Activated CD4-positive, alpha-beta memory T cell treated with anti-CD3 and anti-CD28 coated beads for 36 hours (primary cell): ENCODE data around the gene TP53BP1. TPM values are rescaled to one million over a fixed set of nuclear protein-coding genes. Genes with fewer than 3 reads are reported as not detected.

Source experiments
- CTCF ChIA-PET: fragments of 350-600 bp; sonication (Branson Sonifier 250); formaldehyde crosslinking; loops from one replicate; lab custom pipeline; 2021; ENCODE audit warnings: antibody characterized with exemption, inconsistent platforms; lab: Charles Lee
- POLR2A ChIA-PET: fragments of 350-600 bp; sonication (Branson Sonifier 250); formaldehyde crosslinking; loops from one replicate; lab custom pipeline; 2021; ENCODE audit warnings: antibody characterized with exemption; lab: Charles Lee
- DNase-seq: peaks from one replicate; pipeline ENCODE4 v3.0.0-alpha.2; 2020
- H3K27ac Mint-ChIP-seq: one replicate; pipeline ENCODE4 v1.8.0; 2021; ENCODE audit warnings: mixed read lengths
- H3K27me3 Mint-ChIP-seq: one replicate; pipeline ENCODE4 v1.8.0; 2021; ENCODE audit warnings: mixed read lengths
- H3K36me3 Mint-ChIP-seq: one replicate; pipeline ENCODE4 v1.8.0; 2021; ENCODE audit warnings: mixed read lengths
- H3K4me1 Mint-ChIP-seq: one replicate; pipeline ENCODE4 v1.8.0; 2021; ENCODE audit warnings: low read depth, mixed read lengths
- H3K4me3 Mint-ChIP-seq: one replicate; pipeline ENCODE4 v1.8.0; 2021; ENCODE audit warnings: mild to moderate bottlenecking, mixed read lengths
- H3K9me3 Mint-ChIP-seq: one replicate; pipeline ENCODE4 v1.8.0; 2021; ENCODE audit warnings: mixed read lengths
- intact Hi-C: fragments of 100-400 bp; cut with micrococcal nuclease; formaldehyde crosslinking; loops from one replicate; pipeline ENCODE4 v1.15.1; 2023
- total RNA-seq, 2 experiments: library from RNA; stranded (reverse); gene quantifications; one replicate each; pipeline ENCODE4 v1.2.3, GENCODE V29; 2021

Gene TP53BP1
- total RNA-seq, 2 experiments from 2014 or later, result 26.4 to 32.0 TPM

- Mint-ChIP-seq H3K4me3 (no peak overlapping the region), H3K27me3 (no peaks in the 10 kb centered on the region), H3K9me3 (no peaks in the 10 kb centered on the region), H3K4me1 (peaks cover 7% of the 10 kb centered on the region), H3K36me3 (no peaks in the 10 kb centered on the region), H3K27ac (no peak overlapping the region)
- ChIA-PET POLR2A (no interaction called here), CTCF (interaction anchor here (2.8 kb wide), 1 partner anchor 13 kb away, joined by 9 read pairs; no protein-coding TSS in a partner anchor)
- intact Hi-C loops, result no loop called here
- no peak for DNase-seq
Observed at GRCh38 chr15:43527802-43528541, 35.0 kb upstream of the TP53BP1 start.

- POLR2A ChIA-PET, result no interaction called here
- H3K27me3 Mint-ChIP-seq, result no peaks in the 10 kb centered on the region
- H3K9me3 Mint-ChIP-seq, result no peaks in the 10 kb centered on the region
- intact Hi-C loops, result no loop called here
- H3K4me1 Mint-ChIP-seq, result peaks cover 7% of the 10 kb centered on the region
- H3K4me3 Mint-ChIP-seq, result no peak overlapping the region
- H3K27ac Mint-ChIP-seq, result no peak overlapping the region
- DNase-seq, result no peak
- CTCF ChIA-PET, result interaction anchor here (2.8 kb wide), 1 partner anchor 13 kb away, joined by 9 read pairs; no protein-coding TSS in a partner anchor
- H3K36me3 Mint-ChIP-seq, result no peaks in the 10 kb centered on the region
Observed at GRCh38 chr15:43527016-43527801, 34.3 kb upstream of the TP53BP1 start.

- POLR2A ChIA-PET, result no interaction called here
- intact Hi-C loops, result no loop called here
- Mint-ChIP-seq H3K36me3 (no peaks in the 10 kb centered on the region), H3K4me3 (no peak overlapping the region), H3K4me1 (peaks cover 7% of the 10 kb centered on the region), H3K9me3 (no peaks in the 10 kb centered on the region), H3K27me3 (no peaks in the 10 kb centered on the region), H3K27ac (no peak overlapping the region)
- no peak for DNase-seq
- CTCF ChIA-PET, result no interaction called here
Observed at GRCh38 chr15:43526261-43526930, 33.4 kb upstream of the TP53BP1 start.

- H3K4me1 Mint-ChIP-seq, result peaks cover 7% of the 10 kb centered on the region
- CTCF ChIA-PET, result interaction anchor here (1.1 kb wide), 1 partner anchor 11 kb away, joined by 4 read pairs; no protein-coding TSS in a partner anchor
- no peaks in the 10 kb centered on the region for H3K27me3 Mint-ChIP-seq
Observed at GRCh38 chr15:43525131-43525530, 32.2 kb upstream of the TP53BP1 start.

GRCh38 chr15:43524254-43524845, 31.4 kb upstream of the TP53BP1 start:
- no peak overlapping the region for H3K27ac Mint-ChIP-seq
- H3K4me3 Mint-ChIP-seq, result no peak overlapping the region
- intact Hi-C loops, result no loop called here
- H3K9me3 Mint-ChIP-seq, result no peaks in the 10 kb centered on the region
- H3K4me1 Mint-ChIP-seq, result peaks cover 7% of the 10 kb centered on the region
- DNase-seq, result no peak
- CTCF ChIA-PET, result interaction anchor here (1.1 kb wide), 1 partner anchor 10 kb away, joined by 4 read pairs; no protein-coding TSS in a partner anchor
- no peaks in the 10 kb centered on the region for H3K36me3 Mint-ChIP-seq
- no peaks in the 10 kb centered on the region for H3K27me3 Mint-ChIP-seq
- POLR2A ChIA-PET, result no interaction called here

More at GRCh38 chr15:43525131-43525530, 32.2 kb upstream of the TP53BP1 start:
- Mint-ChIP-seq H3K4me3 (no peak overlapping the region), H3K36me3 (no peaks in the 10 kb centered on the region), H3K27ac (no peak overlapping the region), H3K9me3 (no peaks in the 10 kb centered on the region)
- no peak for DNase-seq
- intact Hi-C loops, result no loop called here
- POLR2A ChIA-PET, result no interaction called here

- CTCF ChIA-PET, result interaction anchor here (1.9 kb wide), 1 partner anchor 9 kb away, joined by 11 read pairs; no protein-coding TSS in a partner anchor
- Mint-ChIP-seq H3K9me3 (no peaks in the 10 kb centered on the region), H3K27ac (no peak overlapping the region), H3K4me3 (no peak overlapping the region), H3K36me3 (no peaks in the 10 kb centered on the region), H3K27me3 (peaks cover 1% of the 10 kb centered on the region), H3K4me1 (peaks cover 7% of the 10 kb centered on the region)
- DNase-seq, result no peak
- POLR2A ChIA-PET, result no interaction called here
- intact Hi-C loops, result no loop called here
Observed at GRCh38 chr15:43523646-43524045, 30.7 kb upstream of the TP53BP1 start.

GRCh38 chr15:43522247-43522646, 29.3 kb upstream of the TP53BP1 start:
- intact Hi-C loops, result no loop called here
- Mint-ChIP-seq H3K27me3 (peaks cover 11% of the 10 kb centered on the region), H3K4me3 (no peak overlapping the region), H3K36me3 (no peaks in the 10 kb centered on the region), H3K9me3 (no peaks in the 10 kb centered on the region), H3K4me1 (peaks cover 8% of the 10 kb centered on the region), H3K27ac (no peak overlapping the region)
- no peak for DNase-seq
- POLR2A ChIA-PET, result no interaction called here
- CTCF ChIA-PET, result interaction anchor here (0.7 to 1.9 kb wide), 3 partner anchors 8 to 81 kb away, joined by 3 to 11 read pairs (median 3); no protein-coding TSS in a partner anchor

- intact Hi-C loops, result no loop called here
- Mint-ChIP-seq H3K4me3 (no peak overlapping the region), H3K27ac (no peak overlapping the region), H3K4me1 (peaks cover 8% of the 10 kb centered on the region), H3K36me3 (no peaks in the 10 kb centered on the region), H3K9me3 (no peaks in the 10 kb centered on the region), H3K27me3 (peaks cover 16% of the 10 kb centered on the region)
- no peak for DNase-seq
- ChIA-PET CTCF (no interaction called here), POLR2A (no interaction called here)
Observed at GRCh38 chr15:43521419-43521818, 28.5 kb upstream of the TP53BP1 start.

GRCh38 chr15:43520138-43520537, 27.2 kb upstream of the TP53BP1 start:
- ChIA-PET POLR2A (no interaction called here), CTCF (no interaction called here)
- Mint-ChIP-seq H3K9me3 (no peaks in the 10 kb centered on the region), H3K36me3 (no peaks in the 10 kb centered on the region), H3K4me1 (peaks cover 6% of the 10 kb centered on the region), H3K27ac (no peak overlapping the region), H3K4me3 (no peak overlapping the region), H3K27me3 (peaks cover 16% of the 10 kb centered on the region)
- intact Hi-C loops, result no loop called here
- DNase-seq, result no peak

- peaks cover 16% of the 10 kb centered on the region for H3K27me3 Mint-ChIP-seq
- H3K4me3 Mint-ChIP-seq, result no peak overlapping the region
- H3K9me3 Mint-ChIP-seq, result no peaks in the 10 kb centered on the region
- intact Hi-C loops, result loop anchor here (10.0 kb wide), 2 partner anchors 144 to 226 kb away; partner anchors contain the start of genes PDIA3, TUBGCP4 and ZSCAN29
- ChIA-PET CTCF (no interaction called here), POLR2A (no interaction called here)
- no peak for DNase-seq
- no peak overlapping the region for H3K27ac Mint-ChIP-seq
- peaks cover 7% of the 10 kb centered on the region for H3K4me1 Mint-ChIP-seq
- H3K36me3 Mint-ChIP-seq, result no peaks in the 10 kb centered on the region
Observed at GRCh38 chr15:43519196-43519595, 26.2 kb upstream of the TP53BP1 start.

- CTCF ChIA-PET, result no interaction called here
- POLR2A ChIA-PET, result no interaction called here
Observed at GRCh38 chr15:43518197-43518761, 25.3 kb upstream of the TP53BP1 start.

More at GRCh38 chr15:43518197-43518761, 25.3 kb upstream of the TP53BP1 start:
- Mint-ChIP-seq H3K27ac (no peak overlapping the region), H3K9me3 (no peaks in the 10 kb centered on the region), H3K4me1 (peaks cover 16% of the 10 kb centered on the region), H3K27me3 (peaks cover 16% of the 10 kb centered on the region), H3K4me3 (peak overlapping the region; percentile 27), H3K36me3 (no peaks in the 10 kb centered on the region)
- DNase-seq, result no peak
- intact Hi-C loops, result loop anchor here (10.0 kb wide), 2 partner anchors 143 to 227 kb away; partner anchors contain the start of genes PDIA3, TUBGCP4 and ZSCAN29
